Neutrophil (primary cell): Measurements from ENCODE around the gene SLC35D3.
"Not testable (repeated sequence)": the region's sequence is repeated elsewhere in the genome, so short reads cannot be mapped to it uniquely, and the experiment has no call there.

Experiments used
- H3K27ac ChIP-seq: fragments of 200-600 bp; sonication (generic); 2 replicates; pipeline ENCODE4 v1.5.1; 2016; ENCODE audit warnings: mild to moderate bottlenecking, moderate library complexity
- H3K27me3 ChIP-seq: fragments of 200-600 bp; sonication (generic); 2 replicates; pipeline ENCODE4 v1.6.0; 2016; ENCODE audit warnings: mild to moderate bottlenecking
- H3K36me3 ChIP-seq: fragments of 200-600 bp; sonication (generic); 2 replicates; pipeline ENCODE4 v1.5.1; 2017
- H3K4me1 ChIP-seq, 2 experiments: fragments of 200-600 bp in 1 of 2; sonication (generic) in 1 of 2; 1 replicate in 1 of 2; 2 replicates in 1 of 2; pipeline versions ENCODE4 v1.5.1 to v1.6.1; 2013 to 2016; ENCODE audit warnings: low read depth in 1 of 2, low read length in 1 of 2, mild to moderate bottlenecking in 1 of 2, moderate library complexity in 1 of 2; ENCODE audit not compliant: control insufficient read depth in 1 of 2, insufficient read depth in 1 of 2
- H3K4me3 ChIP-seq, 2 experiments: fragments of 200-600 bp in 1 of 2; sonication (generic) in 1 of 2; 1 replicate in 1 of 2; 2 replicates in 1 of 2; pipeline ENCODE4 v1.5.1; 2013 to 2016; ENCODE audit warnings: low read depth in 1 of 2, low read length in 1 of 2, mild to moderate bottlenecking in 1 of 2, moderate library complexity in 1 of 2
- H3K9me3 ChIP-seq: fragments of 200-600 bp; sonication (generic); 2 replicates; pipeline ENCODE4 v1.5.1; 2016
- TF ChIP-seq, protein P1 (sequence below): fragments of 200-600 bp; sonication (generic); IDR thresholded peaks from 2 replicates; pipeline ENCODE4 v1.5.1; 2016; ENCODE audit warnings: antibody characterized with exemption

SLC35D3 gene

DNA sequence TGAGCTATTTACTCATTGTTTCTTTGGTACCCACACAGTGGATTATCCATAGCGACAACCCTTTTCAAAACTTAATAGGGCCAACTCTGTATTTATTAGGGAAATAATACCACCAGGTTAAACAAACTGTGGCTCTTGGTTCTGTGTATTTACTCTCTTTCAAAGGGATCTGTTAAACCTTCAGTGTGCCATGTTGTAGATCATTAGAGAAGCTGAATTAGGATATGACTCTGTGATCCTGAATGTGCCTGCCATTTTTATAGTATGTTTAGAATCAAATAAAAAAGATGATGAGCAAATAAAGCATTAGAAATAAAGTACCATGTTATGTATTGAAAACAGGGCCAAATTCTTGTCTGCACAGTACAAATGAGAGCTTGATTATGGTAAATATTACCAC is 25.0 kb upstream of the SLC35D3 start:
- TF ChIP-seq, protein P1, sequence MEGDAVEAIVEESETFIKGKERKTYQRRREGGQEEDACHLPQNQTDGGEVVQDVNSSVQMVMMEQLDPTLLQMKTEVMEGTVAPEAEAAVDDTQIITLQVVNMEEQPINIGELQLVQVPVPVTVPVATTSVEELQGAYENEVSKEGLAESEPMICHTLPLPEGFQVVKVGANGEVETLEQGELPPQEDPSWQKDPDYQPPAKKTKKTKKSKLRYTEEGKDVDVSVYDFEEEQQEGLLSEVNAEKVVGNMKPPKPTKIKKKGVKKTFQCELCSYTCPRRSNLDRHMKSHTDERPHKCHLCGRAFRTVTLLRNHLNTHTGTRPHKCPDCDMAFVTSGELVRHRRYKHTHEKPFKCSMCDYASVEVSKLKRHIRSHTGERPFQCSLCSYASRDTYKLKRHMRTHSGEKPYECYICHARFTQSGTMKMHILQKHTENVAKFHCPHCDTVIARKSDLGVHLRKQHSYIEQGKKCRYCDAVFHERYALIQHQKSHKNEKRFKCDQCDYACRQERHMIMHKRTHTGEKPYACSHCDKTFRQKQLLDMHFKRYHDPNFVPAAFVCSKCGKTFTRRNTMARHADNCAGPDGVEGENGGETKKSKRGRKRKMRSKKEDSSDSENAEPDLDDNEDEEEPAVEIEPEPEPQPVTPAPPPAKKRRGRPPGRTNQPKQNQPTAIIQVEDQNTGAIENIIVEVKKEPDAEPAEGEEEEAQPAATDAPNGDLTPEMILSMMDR = no peak
- no peak overlapping the region for H3K4me3 ChIP-seq
- H3K27me3 ChIP-seq = no peaks in the 10 kb centered on the region
- no peak overlapping the region for H3K27ac ChIP-seq
- H3K4me1 ChIP-seq = peaks cover 0 to 4% of the 10 kb centered on the region in 2 experiments
- no peaks in the 10 kb centered on the region for H3K36me3 ChIP-seq
- no peaks in the 10 kb centered on the region for H3K9me3 ChIP-seq

DNA sequence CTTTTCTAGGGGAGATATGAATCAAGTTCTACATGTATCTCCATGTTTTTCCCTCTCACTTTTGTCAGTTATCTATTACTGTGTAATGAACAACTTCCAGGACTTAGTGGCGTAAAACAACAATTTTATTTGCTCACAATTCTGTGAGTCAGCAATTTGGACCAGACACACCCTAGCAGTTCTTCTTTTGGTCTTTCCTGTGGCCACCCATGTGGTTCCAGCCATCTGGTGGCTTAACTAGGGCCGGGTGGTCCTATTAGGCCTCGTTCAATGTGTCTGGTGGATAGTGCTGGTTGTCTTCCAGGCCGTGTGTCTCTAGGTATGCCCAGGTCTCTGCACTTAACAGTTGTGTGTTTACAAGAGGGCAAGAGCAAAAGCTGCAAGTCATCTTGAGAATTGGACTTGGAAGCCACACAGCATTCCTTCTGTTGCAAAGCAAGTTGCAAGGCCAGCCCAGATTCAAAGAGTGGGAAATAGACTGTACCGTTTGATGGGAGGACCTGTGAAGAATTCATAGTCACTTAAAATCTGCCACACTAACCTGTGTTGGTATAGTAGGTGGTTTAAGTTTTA is 20.8 kb upstream of the SLC35D3 start:
- Histone ChIP-seq H3K4me1 (peaks cover 0 to 4% of the 10 kb centered on the region in 2 experiments), H3K36me3 (no peaks in the 10 kb centered on the region), H3K27me3 (no peaks in the 10 kb centered on the region), H3K9me3 (no peaks in the 10 kb centered on the region), H3K27ac (no peak overlapping the region), H3K4me3 (no peak overlapping the region)
- TF ChIP-seq, protein P1 = no peak

DNA sequence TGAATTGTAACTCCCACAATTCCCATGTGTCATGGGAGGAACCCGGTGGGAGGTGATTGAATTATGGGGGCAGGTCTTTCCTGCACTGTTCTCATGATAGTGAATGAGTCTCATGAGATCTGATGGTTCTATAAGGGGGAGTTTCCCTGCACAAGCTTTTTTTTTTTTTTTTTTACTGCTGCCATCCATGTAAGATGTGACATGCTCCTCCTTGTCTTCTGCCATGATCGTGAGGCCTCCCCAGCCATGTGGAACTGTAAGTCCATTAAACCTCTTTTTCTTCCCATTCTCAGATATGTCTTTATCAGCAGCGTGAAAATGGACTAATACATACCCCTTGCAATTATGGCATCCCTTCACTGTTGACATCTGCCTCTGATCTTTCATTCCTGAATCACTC is 17.6 kb upstream of the SLC35D3 start:
- H3K9me3 ChIP-seq, H3K4me1 ChIP-seq, H3K36me3 ChIP-seq, H3K4me3 ChIP-seq, H3K27me3 ChIP-seq, H3K27ac ChIP-seq: not testable (repeated sequence)

DNA sequence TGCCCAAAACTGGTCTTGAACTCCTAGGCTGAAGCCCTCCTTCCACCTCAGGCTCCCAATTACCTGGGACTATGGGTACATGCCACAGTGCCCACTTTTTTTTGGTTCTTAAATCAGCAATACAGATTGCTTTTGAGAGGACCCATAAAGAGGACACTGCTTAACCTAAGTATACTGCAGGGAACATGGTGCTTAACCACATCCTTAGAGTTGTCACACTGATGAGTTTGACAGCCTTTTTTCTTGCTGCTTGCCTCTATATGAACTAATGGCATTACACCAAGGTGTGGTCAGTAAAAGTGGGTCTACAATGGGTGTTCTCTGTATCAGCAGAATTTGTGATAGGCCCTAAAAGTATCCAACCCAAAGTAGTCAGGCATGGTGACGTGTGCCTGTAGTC is 7.2 kb upstream of the SLC35D3 start:
- H3K4me3 ChIP-seq = no peak overlapping the region
- peaks cover 0 to under 1% of the 10 kb centered on the region in 2 experiments for H3K4me1 ChIP-seq
- no peak overlapping the region for H3K27ac ChIP-seq
- H3K27me3 ChIP-seq = peaks cover 25% of the 10 kb centered on the region
- no peaks in the 10 kb centered on the region for H3K9me3 ChIP-seq
- TF ChIP-seq, protein P1 = no peak
- no peaks in the 10 kb centered on the region for H3K36me3 ChIP-seq

DNA sequence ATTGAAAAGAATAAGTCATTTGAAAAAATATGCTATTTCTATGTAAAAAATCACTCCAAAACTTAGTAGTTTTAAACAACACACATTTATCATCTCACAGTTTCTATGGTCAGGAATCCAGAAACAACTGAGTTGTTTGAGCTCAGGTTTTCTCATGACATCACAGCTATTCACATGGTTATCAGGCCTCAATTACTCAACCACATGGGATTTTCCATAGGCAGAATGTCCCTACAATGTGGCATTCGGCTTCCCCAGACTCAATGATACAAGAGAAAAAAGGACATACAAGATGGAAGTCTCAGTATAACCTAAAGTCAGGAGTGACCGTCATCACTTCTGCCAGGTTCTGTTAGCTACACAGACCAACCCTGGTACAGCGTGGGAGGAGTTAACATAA is 3.4 kb upstream of the SLC35D3 start:
- Histone ChIP-seq H3K27ac (no peak overlapping the region), H3K4me1 (peaks cover 32 to 38% of the 10 kb centered on the region in 2 experiments), H3K9me3 (no peaks in the 10 kb centered on the region), H3K4me3 (no peak overlapping the region), H3K27me3 (peaks cover 63% of the 10 kb centered on the region), H3K36me3 (no peaks in the 10 kb centered on the region)
- TF ChIP-seq, protein P1 = no peak

DNA sequence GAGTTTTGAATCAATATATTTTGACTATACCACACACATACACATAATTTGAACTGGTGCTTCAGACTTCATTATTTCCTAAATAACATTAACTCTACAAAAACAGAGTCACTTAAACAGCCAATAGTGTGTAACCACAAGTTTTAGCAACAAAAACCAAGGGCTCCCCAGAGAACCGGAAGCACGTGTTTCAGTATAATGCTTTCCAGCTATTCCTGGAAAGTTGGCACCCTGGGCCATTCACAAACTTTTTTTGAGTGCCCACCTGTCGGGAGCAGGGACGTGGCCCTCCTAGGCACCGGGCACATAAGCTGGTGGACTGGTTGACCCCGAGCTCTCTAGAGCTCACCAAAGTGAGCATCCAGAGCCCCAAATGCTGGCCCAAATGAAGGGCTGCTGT is 1.9 kb upstream of the SLC35D3 start:
- Histone ChIP-seq H3K27me3 (peaks cover 78% of the 10 kb centered on the region), H3K27ac (no peak overlapping the region), H3K9me3 (no peaks in the 10 kb centered on the region), H3K4me1 (peaks cover 33 to 42% of the 10 kb centered on the region in 2 experiments), H3K4me3 (peak overlapping the region in 1 of 2 experiments; percentile 65), H3K36me3 (no peaks in the 10 kb centered on the region)
- TF ChIP-seq, protein P1 = no peak
